WTC11 (cell line): Measurements from ENCODE around the gene GPR37. TPM values are rescaled to one million over a fixed set of nuclear protein-coding genes. Genes with fewer than 3 reads are reported as not detected.
A peak's percentile ranks its signal among the peaks of the same experiment; 100 is the strongest.

Experiments used
- ATAC-seq: fragments of 200-7000 bp; cut with Tn5 transposase; 2 replicates; pipeline ENCODE4 v1.10.0; 2021; ENCODE audit warnings: mild to moderate bottlenecking, moderate library complexity
- CTCF ChIA-PET: fragments of 300-600 bp; sonication (Branson Sonifier 250); formaldehyde crosslinking; loops from one replicate; lab custom pipeline; 2021; ENCODE audit warnings: antibody characterized with exemption; lab: Charles Lee
- POLR2A ChIA-PET: fragments of 350-600 bp; sonication (Branson Sonifier 250); formaldehyde crosslinking; loops from one replicate; lab custom pipeline; 2021; ENCODE audit warnings: antibody characterized with exemption; lab: Charles Lee
- DNase-seq: peaks from one replicate; pipeline ENCODE4 v3.0.0; 2021; ENCODE audit warnings: low spot score
- H3K27ac Mint-ChIP-seq: 2 replicates; pipeline ENCODE4 v1.8.0; 2021; ENCODE audit warnings: mixed read lengths
- H3K27me3 Mint-ChIP-seq: 2 replicates; pipeline ENCODE4 v1.8.0; 2021; ENCODE audit warnings: low read depth, mild to moderate bottlenecking, moderate library complexity, mixed read lengths
- H3K36me3 Mint-ChIP-seq: 2 replicates; pipeline ENCODE4 v1.8.0; 2021; ENCODE audit warnings: mixed read lengths
- H3K4me1 Mint-ChIP-seq: 2 replicates; pipeline ENCODE4 v1.8.0; 2022; ENCODE audit warnings: mixed read lengths
- H3K4me3 Mint-ChIP-seq: 2 replicates; pipeline ENCODE4 v1.8.0; 2021; ENCODE audit warnings: mild to moderate bottlenecking, moderate library complexity, mixed read lengths
- H3K9me3 Mint-ChIP-seq: 2 replicates; pipeline ENCODE4 v1.8.0; 2021; ENCODE audit warnings: mixed read lengths
- ARID4B ChIP-seq: sonication (generic); formaldehyde crosslinking; IDR thresholded peaks from 2 replicates; pipeline ENCODE4 v1.8.0; 2023; ENCODE audit warnings: missing genetic modification reagents, mild to moderate bottlenecking, borderline replicate concordance
- E2F4 ChIP-seq: sonication (generic); formaldehyde crosslinking; IDR thresholded peaks from 2 replicates; pipeline ENCODE4 v1.8.1; 2022; ENCODE audit warnings: low read depth, mild to moderate bottlenecking, moderate library complexity, missing genetic modification reagents, borderline replicate concordance
- ESRRA ChIP-seq: sonication (generic); formaldehyde crosslinking; IDR thresholded peaks from 2 replicates; pipeline ENCODE4 v1.8.1; 2022; ENCODE audit warnings: mild to moderate bottlenecking, missing genetic modification reagents, borderline replicate concordance
- FOXP1 ChIP-seq: sonication (generic); formaldehyde crosslinking; IDR thresholded peaks from 2 replicates; pipeline ENCODE4 v1.8.0; 2022; ENCODE audit warnings: missing genetic modification reagents, mild to moderate bottlenecking, moderate library complexity, borderline replicate concordance
- IRF1 ChIP-seq: sonication (generic); formaldehyde crosslinking; IDR thresholded peaks from 2 replicates; pipeline ENCODE4 v1.8.0; 2023; ENCODE audit warnings: missing genetic modification reagents
- JUN ChIP-seq: sonication (generic); formaldehyde crosslinking; IDR thresholded peaks from 2 replicates; pipeline ENCODE4 v1.8.0; 2023; ENCODE audit warnings: mild to moderate bottlenecking, missing genetic modification reagents
- MYBL2 ChIP-seq: sonication (generic); formaldehyde crosslinking; IDR thresholded peaks from 2 replicates; pipeline ENCODE4 v1.8.1; 2023; ENCODE audit warnings: mild to moderate bottlenecking, moderate library complexity, missing genetic modification reagents
- NFE2L1 ChIP-seq: sonication (generic); formaldehyde crosslinking; IDR thresholded peaks from 2 replicates; pipeline ENCODE4 v1.8.1; 2023; ENCODE audit warnings: missing genetic modification reagents
- NFYB ChIP-seq: sonication (generic); formaldehyde crosslinking; conservative IDR thresholded peaks from 2 replicates; pipeline ENCODE4 v1.8.0; 2022; ENCODE audit warnings: low read depth, missing genetic modification reagents
- NR3C1 ChIP-seq: sonication (generic); formaldehyde crosslinking; conservative IDR thresholded peaks from 2 replicates; pipeline ENCODE4 v1.8.1; 2023; ENCODE audit warnings: low read depth, mild to moderate bottlenecking, missing genetic modification reagents
- OVOL2 ChIP-seq: fragments of 250-450 bp; sonication (Bioruptor Pico); IDR thresholded peaks from 2 replicates; pipeline ENCODE4 v1.9.0; 2021; ENCODE audit warnings: mild to moderate bottlenecking, borderline replicate concordance
- RELA ChIP-seq: sonication (generic); formaldehyde crosslinking; IDR thresholded peaks from 2 replicates; pipeline ENCODE4 v1.8.1; 2022; ENCODE audit warnings: missing genetic modification reagents, mild to moderate bottlenecking, borderline replicate concordance
- USF2 ChIP-seq: sonication (generic); formaldehyde crosslinking; IDR thresholded peaks from 2 replicates; pipeline ENCODE4 v1.8.1; 2023; ENCODE audit warnings: mild to moderate bottlenecking, missing genetic modification reagents, moderate library complexity
- ZSCAN18 ChIP-seq: fragments of 250-450 bp; sonication (Bioruptor Pico); IDR thresholded peaks from 2 replicates; pipeline ENCODE4 v2.1.2; 2022; ENCODE audit warnings: mild to moderate bottlenecking, moderate library complexity
- total RNA-seq: library from RNA; stranded (reverse); gene quantifications from 3 replicates; pipeline ENCODE4 v1.2.3, GENCODE V29; 2021

GPR37 gene
- total RNA-seq, 1 experiment from 2014 or later = 20.4 TPM

GRCh38 chr7:124812764-124813163 is 47.2 kb upstream of the GPR37 start:
- ATAC-seq (peak; percentile 66; the same call in 1 of the 2 replicates), DNase-seq (no peak)
- Mint-ChIP-seq H3K4me1 (peaks cover 51% of the 10 kb centered on the region), H3K9me3 (peaks cover 12% of the 10 kb centered on the region), H3K4me3 (no peak overlapping the region), H3K27me3 (no peaks in the 10 kb centered on the region), H3K27ac (no peak overlapping the region), H3K36me3 (peaks cover 3% of the 10 kb centered on the region)
- ChIA-PET CTCF (no interaction called here), POLR2A (interaction anchor here (0.6 kb wide), 1 partner anchor 15 kb away, joined by 5 read pairs; no protein-coding TSS in a partner anchor)
- TF ChIP-seq FOXP1 (CRISPR knock-in tag) = no peak
- no peak for TF ChIP-seq ARID4B (CRISPR knock-in tag)
- TF ChIP-seq IRF1 (CRISPR knock-in tag) = no peak
- no peak for TF ChIP-seq ZSCAN18 (CRISPR knock-in tag)
- TF ChIP-seq NFE2L1 (CRISPR knock-in tag) = no peak

GRCh38 chr7:124811341-124811740 is 45.7 kb upstream of the GPR37 start:
- TF ChIP-seq NFYB (CRISPR knock-in tag) = no peak
- TF ChIP-seq RELA (CRISPR knock-in tag) = no peak
- TF ChIP-seq JUN = no peak
- TF ChIP-seq OVOL2 = no peak
- Mint-ChIP-seq H3K4me3 (no peak overlapping the region), H3K4me1 (peaks cover 51% of the 10 kb centered on the region), H3K36me3 (no peaks in the 10 kb centered on the region), H3K27me3 (no peaks in the 10 kb centered on the region), H3K9me3 (no peaks in the 10 kb centered on the region), H3K27ac (no peak overlapping the region)
- no peak for DNase-seq
- POLR2A ChIA-PET = no interaction called here
- CTCF ChIA-PET = no interaction called here
- no peak for ATAC-seq

- Mint-ChIP-seq H3K9me3 (no peaks in the 10 kb centered on the region), H3K4me1 (peaks cover 51% of the 10 kb centered on the region), H3K27ac (peak overlapping the region; percentile 64), H3K4me3 (no peak overlapping the region), H3K27me3 (no peaks in the 10 kb centered on the region), H3K36me3 (no peaks in the 10 kb centered on the region)
- DNase-seq (no peak), ATAC-seq (peak; percentile 53)
- CTCF ChIA-PET = no interaction called here
- POLR2A ChIA-PET = no interaction called here
- no peak for TF ChIP-seq IRF1 (CRISPR knock-in tag)
- TF ChIP-seq NR3C1 (CRISPR knock-in tag) = no peak
Observed at GRCh38 chr7:124810605-124811004, 45.0 kb upstream of the GPR37 start.

GRCh38 chr7:124808206-124808605 is 42.6 kb upstream of the GPR37 start:
- no peaks in the 10 kb centered on the region for H3K27me3 Mint-ChIP-seq
- no peak overlapping the region for H3K27ac Mint-ChIP-seq
- POLR2A ChIA-PET = no interaction called here
- no peak overlapping the region for H3K4me3 Mint-ChIP-seq
- DNase-seq (no peak), ATAC-seq (no peak)
- H3K36me3 Mint-ChIP-seq = no peaks in the 10 kb centered on the region
- CTCF ChIA-PET = no interaction called here
- no peaks in the 10 kb centered on the region for H3K9me3 Mint-ChIP-seq
- no peak for TF ChIP-seq MYBL2
- no peak for TF ChIP-seq USF2 (CRISPR knock-in tag)
- TF ChIP-seq E2F4 (CRISPR knock-in tag) = no peak
- TF ChIP-seq ESRRA (CRISPR knock-in tag) = no peak
- H3K4me1 Mint-ChIP-seq = peaks cover 46% of the 10 kb centered on the region
